GM18526 (cell line): ENCODE measurements around the gene KLHL35.

ENCODE experiments used
- POLR2A ChIP-seq: IDR thresholded peaks from 3 replicates; pipeline ENCODE4 v1.6.1; 2011; ENCODE audit not compliant: insufficient read length; ENCODE audit errors: extremely low read depth

Gene KLHL35

DNA sequence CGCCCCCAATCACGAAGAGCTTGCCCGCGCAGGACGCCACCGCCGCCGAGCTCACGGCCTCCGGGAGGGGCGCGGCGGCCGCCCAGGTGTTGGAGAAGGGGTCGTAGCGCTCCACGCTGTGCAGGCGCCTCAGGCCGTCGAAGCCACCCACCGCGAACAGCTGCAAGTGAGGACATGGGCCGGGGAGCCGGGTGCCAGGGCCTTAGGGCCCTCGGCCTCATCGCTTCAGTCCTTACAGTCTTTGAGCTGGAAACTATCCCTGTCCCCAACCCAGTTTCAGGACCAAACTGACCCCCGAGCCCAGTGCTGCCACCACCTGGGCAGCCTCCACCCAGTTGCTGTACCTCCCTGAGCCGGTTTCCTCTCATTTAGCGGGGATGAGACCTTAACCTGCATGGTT, 7.6 kb downstream of the KLHL35 start:
- TF ChIP-seq POLR2A, result no peak

DNA sequence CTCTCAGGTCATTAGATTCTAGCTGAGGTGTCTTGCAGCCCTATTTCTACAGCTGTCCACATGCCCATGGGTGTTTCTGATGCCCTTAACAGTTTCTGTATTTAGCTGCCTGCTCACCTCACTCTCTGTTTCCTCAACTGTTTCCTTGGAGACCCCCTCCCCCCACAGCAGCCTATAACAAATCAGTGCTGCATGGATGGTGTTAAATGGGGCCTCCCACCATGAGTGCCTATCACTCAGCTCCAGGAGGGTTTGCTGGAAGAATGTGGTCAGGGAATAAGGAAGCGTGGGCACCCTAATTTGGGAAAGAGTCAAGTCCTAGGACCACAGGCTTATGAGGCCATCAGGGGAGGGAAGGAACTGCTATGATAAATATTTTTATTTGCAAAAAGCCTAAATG, 8.6 kb downstream of the KLHL35 start:
- no peak for TF ChIP-seq POLR2A

DNA sequence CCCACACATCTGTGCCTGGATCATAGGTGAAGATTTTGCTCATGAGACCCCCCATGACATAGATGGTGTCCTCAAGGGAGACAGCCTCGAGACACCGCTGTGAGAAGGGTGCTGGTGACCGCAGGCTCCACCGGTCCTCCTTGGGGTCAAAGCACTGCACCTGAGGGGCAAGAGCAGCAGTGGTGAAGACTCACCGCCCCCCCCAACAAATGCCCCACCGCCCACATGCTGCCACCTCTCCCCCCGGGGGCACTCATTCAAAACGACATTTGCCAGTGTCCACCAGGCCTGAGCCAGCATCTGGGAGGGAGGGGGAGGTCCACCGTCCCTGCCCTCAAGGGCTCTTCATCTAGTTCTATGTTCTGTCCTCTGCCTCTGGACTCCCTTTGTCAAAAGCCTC, 9.3 kb downstream of the KLHL35 start:
- no peak for TF ChIP-seq POLR2A

DNA sequence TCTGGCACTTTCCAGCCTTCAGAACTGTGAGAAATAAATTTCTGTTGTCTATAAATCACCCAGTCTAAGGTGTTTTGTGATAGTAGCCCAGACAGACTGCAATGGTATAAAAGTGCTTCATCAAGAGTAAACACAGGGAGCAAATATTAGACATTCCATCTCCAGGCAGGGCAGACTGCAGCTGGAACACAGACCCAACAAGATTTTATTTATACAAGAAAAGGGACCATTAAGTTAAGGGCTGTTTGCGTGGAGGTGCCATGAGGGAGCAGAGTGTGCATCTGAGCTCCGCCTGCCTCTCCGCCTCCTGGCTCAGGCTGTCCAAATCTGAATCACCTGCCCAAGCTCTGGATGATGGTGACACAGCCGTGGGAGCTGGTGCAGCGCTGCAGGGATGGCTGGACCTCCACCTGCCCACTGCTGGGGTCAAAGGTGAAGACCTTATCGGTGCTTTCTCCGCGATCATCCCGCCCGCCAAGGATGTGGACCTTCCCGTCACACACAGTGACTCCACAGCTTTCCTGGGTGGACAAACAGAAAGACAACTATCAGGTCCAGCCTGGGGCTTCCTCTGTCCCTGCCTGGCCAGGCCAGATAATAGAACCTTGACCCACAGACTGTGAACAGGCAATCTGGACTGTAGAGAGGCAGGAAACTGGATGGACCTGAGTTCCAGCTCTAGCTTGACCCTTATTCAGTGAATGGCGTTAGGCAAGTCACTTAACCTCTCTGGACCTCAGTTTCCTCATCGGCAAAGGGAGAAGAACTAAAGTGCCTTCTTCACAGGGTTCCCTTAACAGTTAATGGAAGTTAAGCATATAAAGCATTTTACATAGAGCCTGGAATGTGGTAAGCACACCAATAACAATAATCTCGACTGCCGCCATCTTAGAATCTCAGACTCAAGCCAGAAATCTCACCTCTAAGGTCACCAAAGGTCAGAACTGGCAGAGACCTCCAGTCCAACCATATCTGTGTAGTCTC, 10.5 kb downstream of the KLHL35 start:
- TF ChIP-seq POLR2A, result no peak

DNA sequence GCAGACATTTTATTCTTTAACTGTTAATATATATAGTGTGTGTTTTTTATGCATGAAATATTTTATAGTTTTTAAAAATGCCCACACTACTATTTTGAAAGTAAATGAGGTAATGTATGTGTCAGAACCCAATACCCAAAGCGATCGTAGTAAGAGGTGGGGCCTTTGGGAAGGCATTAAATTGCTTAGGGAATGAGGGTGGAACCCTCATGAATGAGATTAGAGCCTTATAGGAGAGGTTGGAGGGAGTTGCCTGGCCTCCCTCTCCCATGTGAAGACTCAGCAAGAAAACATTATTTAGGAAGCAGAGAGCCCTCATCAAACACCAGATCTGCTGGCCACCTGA, 11.1 kb downstream of the KLHL35 start:
- no peak for TF ChIP-seq POLR2A

DNA sequence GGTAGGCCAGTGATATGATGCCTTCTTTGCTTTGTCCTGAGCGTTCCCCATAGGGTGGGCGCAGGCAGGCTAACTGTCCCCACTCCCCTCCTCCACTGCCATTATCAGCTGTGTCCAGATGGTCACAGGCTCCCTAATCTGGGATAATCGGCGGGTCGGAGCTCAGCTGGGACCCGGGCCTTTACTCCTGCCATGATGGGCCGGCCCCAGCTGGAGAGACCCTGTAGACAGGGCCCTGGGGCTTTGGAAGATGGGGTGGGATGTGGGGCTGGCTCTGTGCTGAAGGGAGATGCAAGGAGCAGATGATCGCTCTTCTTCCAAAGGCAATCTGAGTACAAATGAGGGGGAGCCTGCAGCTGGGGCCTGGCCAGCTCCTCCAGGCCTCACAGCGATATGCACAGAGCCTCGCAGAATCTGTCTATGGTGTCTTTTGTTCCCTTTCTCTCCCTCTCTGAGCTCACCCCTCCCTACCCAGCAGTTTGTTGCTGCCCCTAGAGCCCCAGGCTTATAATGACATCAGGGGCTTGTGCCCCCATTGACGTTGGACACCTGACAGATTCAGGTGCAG, 11.9 kb downstream of the KLHL35 start:
- TF ChIP-seq POLR2A, result no peak

DNA sequence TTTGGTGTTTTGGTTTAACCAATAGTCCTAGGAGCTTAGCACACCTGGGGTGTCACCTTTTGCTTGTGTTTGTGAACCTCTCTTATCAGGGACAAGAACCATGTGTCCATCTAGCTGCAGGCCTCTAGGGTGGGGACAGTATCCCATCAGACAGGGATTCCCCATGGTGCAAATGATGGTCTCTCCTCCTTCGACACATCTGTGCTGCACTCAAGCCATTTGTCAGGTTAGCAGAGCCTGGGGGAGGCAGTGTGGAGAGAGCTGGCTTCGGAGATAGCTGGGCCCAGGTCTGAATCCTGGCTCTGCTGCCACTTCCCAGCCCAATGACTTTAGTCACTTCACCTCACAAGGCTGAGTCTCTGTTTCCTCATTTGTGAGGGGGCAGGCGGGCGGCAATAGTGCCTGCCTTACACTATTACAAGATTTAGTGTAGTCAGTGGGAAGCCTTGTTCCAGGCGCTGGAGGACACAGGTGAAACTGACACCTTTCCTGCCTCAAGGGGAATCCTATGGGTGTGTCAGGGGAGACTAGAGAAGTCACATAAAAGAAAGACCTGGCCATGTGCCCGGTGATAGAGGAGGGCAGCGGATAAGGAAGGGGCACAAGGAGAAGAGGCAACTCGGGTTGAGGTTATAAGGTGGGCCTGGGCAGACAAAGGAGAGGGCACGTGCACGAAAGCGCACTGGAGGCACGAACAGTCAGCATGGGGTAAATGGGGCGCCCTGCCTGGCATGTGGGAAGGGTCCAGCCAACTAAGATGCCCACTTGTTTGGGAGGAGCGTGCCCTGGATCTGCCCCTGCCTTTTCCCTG, 12.6 kb downstream of the KLHL35 start:
- no peak for TF ChIP-seq POLR2A

DNA sequence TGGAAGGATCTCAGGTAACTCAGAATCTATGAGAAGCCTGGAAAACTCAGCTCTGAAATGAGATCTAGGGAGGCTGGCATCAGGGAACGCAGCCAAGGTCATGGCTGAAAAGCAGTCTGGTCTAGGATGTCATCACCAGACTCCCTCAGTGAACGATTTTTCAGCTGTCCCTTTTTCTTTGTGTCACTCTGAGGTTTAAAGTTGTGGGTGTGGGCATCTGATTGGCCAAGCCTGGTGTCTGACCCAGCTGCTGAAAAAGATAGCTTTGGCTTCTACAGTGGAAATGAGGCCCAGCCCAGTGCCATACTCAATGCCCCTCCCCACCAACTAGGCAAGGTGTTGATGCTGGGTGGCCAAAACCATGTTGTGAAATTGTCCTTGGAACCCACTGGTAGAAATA, 19.1 kb downstream of the KLHL35 start:
- TF ChIP-seq POLR2A, result no peak

DNA sequence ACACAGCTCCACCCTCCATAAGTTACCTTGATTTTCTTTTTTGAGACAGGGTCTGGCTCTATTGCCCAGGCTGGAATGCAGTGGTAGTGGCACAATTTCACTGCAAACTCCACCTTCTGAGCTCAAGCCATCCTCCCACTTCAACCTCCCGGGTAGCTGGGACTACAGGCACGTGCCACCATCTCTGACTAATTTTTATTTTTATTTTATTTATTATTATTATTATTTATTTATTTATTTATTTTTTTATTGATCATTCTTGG, 24.1 kb downstream of the KLHL35 start:
- TF ChIP-seq POLR2A, result no peak

DNA sequence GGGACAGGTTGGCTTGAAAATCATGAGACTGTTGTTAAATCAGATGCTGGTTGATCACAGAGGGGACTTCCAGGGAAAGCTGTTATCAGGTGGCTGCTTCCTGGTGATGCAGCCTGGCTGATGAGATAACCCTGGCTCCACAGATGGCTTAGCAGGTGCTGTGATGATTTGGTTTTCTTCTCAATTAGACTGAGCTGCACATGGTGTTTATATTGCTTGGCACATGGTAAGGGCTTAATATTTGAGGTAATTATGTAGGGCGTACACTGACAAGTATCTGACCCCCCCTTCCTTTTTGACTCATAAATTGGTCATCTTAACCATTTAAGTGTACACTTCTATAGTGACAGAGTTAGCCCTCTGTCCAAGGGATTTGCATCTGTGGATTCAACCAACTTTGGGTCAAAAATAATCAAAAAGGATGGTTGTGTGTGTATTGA, 26.6 kb downstream of the KLHL35 start:
- TF ChIP-seq POLR2A, result no peak

DNA sequence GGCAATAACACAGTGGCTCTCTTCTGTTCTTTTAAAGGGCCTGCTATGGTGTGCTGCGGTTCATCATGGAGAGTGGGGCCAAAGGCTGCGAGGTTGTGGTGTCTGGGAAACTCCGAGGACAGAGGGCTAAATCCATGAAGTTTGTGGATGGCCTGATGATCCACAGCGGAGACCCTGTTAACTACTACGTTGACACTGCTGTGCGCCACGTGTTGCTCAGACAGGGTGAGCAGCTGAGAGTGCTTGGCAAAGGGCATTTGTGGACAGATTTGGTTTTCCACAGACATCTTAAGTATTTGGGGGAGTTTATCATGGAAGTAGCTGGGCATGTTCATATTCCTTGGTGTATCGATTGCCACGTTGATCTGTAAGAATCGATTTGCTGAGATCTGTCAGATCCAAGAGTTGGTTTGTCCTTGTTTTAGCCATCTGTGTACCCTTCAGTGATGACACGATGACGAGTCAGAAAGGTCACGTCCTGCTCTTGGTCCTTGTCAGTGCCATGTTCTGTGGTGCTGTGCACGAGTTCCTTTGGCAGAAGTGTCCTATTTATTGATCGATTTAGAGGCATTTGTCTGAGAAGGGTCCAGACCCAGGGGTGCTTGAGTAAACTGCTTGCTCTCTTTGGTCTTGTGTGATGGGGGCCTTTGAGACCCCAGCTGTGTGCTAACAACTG, 28.9 kb downstream of the KLHL35 start:
- TF ChIP-seq POLR2A, result no peak

DNA sequence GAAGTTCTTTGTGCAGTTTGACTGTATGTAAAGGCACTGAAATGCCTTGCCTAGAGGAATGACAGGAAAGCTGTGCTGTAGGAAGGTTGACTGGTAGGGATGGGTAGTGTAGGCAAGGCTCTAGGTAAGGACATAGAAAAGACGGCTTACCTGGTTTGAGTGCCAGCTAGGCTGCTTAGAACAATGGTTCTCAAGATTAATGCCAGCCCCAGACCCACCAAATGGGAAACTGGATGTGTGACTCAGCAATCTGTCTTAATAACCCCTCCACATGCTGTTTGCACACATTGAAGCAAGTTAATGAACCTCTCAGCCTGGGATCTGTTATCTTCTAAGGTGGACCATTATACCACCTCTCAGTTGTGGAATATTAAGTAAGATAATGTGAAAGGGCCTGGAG, 30.0 kb downstream of the KLHL35 start:
- TF ChIP-seq POLR2A, result no peak

DNA sequence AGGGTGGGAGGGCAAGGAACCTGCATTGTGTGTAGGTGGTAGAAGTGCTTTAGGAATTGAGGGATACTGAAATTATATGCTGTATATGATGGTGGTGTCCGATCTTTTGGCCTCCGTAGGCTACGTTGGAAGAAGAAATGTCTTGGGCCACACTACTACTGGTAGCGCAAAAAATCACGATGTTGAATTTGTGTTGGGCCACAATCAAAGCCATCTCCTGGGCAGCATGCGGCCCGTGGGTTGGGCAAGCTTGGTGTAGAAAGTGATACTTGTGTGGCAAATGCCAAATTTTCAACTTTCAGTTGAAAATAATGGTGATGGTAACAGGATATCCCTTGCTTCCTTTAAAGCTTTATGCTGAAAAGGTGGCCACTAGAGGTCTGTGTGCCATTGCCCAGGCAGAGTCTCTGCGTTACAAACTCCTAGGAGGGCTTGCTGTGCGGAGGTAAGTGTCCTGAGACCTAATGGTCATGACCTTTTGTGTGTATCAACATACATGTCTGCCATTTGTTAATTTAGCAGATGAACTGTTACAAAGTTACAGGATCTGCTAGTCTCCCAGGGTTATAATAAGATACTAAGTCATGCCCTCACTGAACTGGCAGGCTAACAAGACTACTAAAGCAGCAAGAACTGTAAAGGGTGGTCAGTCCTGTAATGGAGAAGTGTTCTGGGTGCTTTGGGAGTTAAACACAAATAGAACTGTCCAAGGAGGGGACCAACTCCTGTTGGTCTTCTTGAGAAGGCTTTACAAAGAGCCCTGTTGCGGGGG, 30.8 kb downstream of the KLHL35 start:
- TF ChIP-seq POLR2A, result no peak

DNA sequence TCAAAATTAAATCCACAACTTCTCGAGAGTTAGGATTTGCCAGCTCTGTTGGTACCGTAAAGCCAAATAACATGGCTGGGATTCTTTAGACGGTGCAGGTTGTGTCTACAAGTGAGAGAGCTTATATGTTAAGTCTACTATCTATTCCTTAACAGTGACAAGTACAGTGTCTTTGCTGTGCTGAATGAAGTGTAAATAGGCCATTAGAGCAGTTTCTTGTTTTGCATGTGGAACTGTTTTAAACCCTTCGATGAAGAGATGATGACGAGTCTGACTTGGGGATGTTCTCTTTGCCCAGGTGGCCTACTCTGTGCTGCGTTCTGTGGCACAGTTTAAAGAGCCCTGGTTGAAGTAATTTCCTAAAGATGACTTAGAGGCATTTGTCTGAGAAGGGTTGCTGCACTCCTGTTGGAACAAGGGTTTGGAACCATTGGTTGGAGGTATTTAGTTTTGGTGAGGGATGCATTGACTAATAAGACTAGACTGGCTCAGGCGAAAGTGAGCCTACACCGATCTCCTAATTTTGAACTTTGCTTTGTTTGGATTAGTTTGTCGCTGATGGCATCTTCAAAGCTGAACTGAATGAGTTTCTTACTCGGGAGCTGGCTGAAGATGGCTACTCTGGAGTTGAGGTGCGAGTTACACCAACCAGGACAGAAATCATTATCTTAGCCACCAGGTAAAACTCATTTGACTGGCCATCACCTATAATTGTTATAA, 32.7 kb downstream of the KLHL35 start:
- TF ChIP-seq POLR2A, result no peak
